Left ventricle myocardium inferior (tissue), 1 donor: ENCODE data around the gene CELF2. TPM values are rescaled to one million over a fixed set of nuclear protein-coding genes. Genes with fewer than 3 reads are reported as not detected.

Source experiments
- DNase-seq: peaks from one replicate; pipeline ENCODE4 v3.0.0-alpha.2; 2020
- H3K27ac ChIP-seq: fragments of 200-600 bp; replicated peaks from 2 replicates; pipeline ENCODE4 v1.8.0; 2021
- H3K27me3 ChIP-seq: fragments of 200-600 bp; 2 replicates; pipeline ENCODE4 v1.8.0; 2021; ENCODE audit warnings: low read depth
- H3K36me3 ChIP-seq: fragments of 200-600 bp; 2 replicates; pipeline ENCODE4 v1.8.0; 2021
- H3K4me1 ChIP-seq: fragments of 200-600 bp; 2 replicates; pipeline ENCODE4 v1.8.0; 2021
- H3K4me3 ChIP-seq: fragments of 200-600 bp; 2 replicates; pipeline ENCODE4 v1.8.0; 2021; ENCODE audit warnings: mild to moderate bottlenecking, moderate library complexity
- H3K9me3 ChIP-seq: fragments of 200-600 bp; replicated peaks from 2 replicates; pipeline ENCODE4 v1.8.0; 2021
- CTCF ChIP-seq: fragments of 200-600 bp; IDR thresholded peaks from 2 replicates; pipeline ENCODE4 v1.8.0; 2021; ENCODE audit warnings: antibody characterized with exemption, mild to moderate bottlenecking, borderline replicate concordance
- intact Hi-C: fragments of 100-400 bp; cut with micrococcal nuclease; formaldehyde crosslinking; loops from one replicate; pipeline ENCODE4 v1.11.0; 2022
- total RNA-seq: library from RNA; stranded (reverse); fragmentation: NEBNext Ultra II Directional; extraction: Animal tissue kit (Norgen Biotek cat#: 25700); gene quantifications from one replicate; pipeline ENCODE4 v1.2.1, GENCODE V29; 2021
- donor health status: DM: no; HTN: yes; CAD: no; lungs with severe emphysema.

Gene CELF2
- total RNA-seq, 1 donor from 2014 or later: 74.9 TPM

GRCh38 chr10:11175823-11176243 is 158.2 kb downstream of the CELF2 start:
- intact Hi-C loops: no loop called here
- Histone ChIP-seq H3K36me3 (no peaks in the 10 kb centered on the region), H3K27ac (peak overlapping the region; percentile 78), H3K4me3 (peak overlapping the region; percentile 10), H3K4me1 (peaks cover 98% of the 10 kb centered on the region), H3K9me3 (no peaks in the 10 kb centered on the region), H3K27me3 (no peaks in the 10 kb centered on the region)
- DNase-seq: no peak
- TF ChIP-seq CTCF: no peak

- Histone ChIP-seq H3K4me1 (peaks cover 98% of the 10 kb centered on the region), H3K27ac (peak overlapping the region; percentile 78), H3K4me3 (no peak overlapping the region), H3K27me3 (no peaks in the 10 kb centered on the region), H3K9me3 (no peaks in the 10 kb centered on the region), H3K36me3 (no peaks in the 10 kb centered on the region)
- intact Hi-C loops: no loop called here
- no peak for DNase-seq
- TF ChIP-seq CTCF: no peak
These were observed 159.1 kb downstream of the CELF2 start for GRCh38 chr10:11176746-11177145.

- Histone ChIP-seq H3K36me3 (no peaks in the 10 kb centered on the region), H3K9me3 (no peaks in the 10 kb centered on the region), H3K27ac (peak overlapping the region; percentile 78), H3K27me3 (no peaks in the 10 kb centered on the region), H3K4me1 (peaks cover 98% of the 10 kb centered on the region), H3K4me3 (no peak overlapping the region)
- intact Hi-C loops: no loop called here
- no peak for DNase-seq
- TF ChIP-seq CTCF: no peak
These were observed 159.7 kb downstream of the CELF2 start for GRCh38 chr10:11177381-11177780.

- peak overlapping the region; percentile 78 for H3K27ac ChIP-seq
- peaks cover 97% of the 10 kb centered on the region for H3K4me1 ChIP-seq
- DNase-seq: peak; percentile 34
- no peaks in the 10 kb centered on the region for H3K9me3 ChIP-seq
- TF ChIP-seq CTCF: peak; percentile 14
- H3K27me3 ChIP-seq: no peaks in the 10 kb centered on the region
- intact Hi-C loops: no loop called here
- H3K36me3 ChIP-seq: no peaks in the 10 kb centered on the region
- no peak overlapping the region for H3K4me3 ChIP-seq
These were observed 160.3 kb downstream of the CELF2 start for GRCh38 chr10:11177926-11178471.

- peaks cover 97% of the 10 kb centered on the region for H3K4me1 ChIP-seq
- no peaks in the 10 kb centered on the region for H3K36me3 ChIP-seq
- DNase-seq: peak; percentile 46
- no peaks in the 10 kb centered on the region for H3K27me3 ChIP-seq
- H3K9me3 ChIP-seq: no peaks in the 10 kb centered on the region
- peak overlapping the region; percentile 78 for H3K27ac ChIP-seq
- no peak overlapping the region for H3K4me3 ChIP-seq
- intact Hi-C loops: no loop called here
- TF ChIP-seq CTCF: no peak
These were observed 161.2 kb downstream of the CELF2 start for GRCh38 chr10:11178606-11179515.
